CD4-positive, alpha-beta T cell treated with Interleukin-17A for 4 hours (primary cell): ENCODE measurements around the gene NTPCR.
A peak's percentile ranks its signal among the peaks of the same experiment; 100 is the strongest.

Experiments
- DNase-seq: peaks from one replicate; pipeline ENCODE4 v3.0.0-alpha.2; 2020; ENCODE audit warnings: mixed read lengths

Gene NTPCR

DNA sequence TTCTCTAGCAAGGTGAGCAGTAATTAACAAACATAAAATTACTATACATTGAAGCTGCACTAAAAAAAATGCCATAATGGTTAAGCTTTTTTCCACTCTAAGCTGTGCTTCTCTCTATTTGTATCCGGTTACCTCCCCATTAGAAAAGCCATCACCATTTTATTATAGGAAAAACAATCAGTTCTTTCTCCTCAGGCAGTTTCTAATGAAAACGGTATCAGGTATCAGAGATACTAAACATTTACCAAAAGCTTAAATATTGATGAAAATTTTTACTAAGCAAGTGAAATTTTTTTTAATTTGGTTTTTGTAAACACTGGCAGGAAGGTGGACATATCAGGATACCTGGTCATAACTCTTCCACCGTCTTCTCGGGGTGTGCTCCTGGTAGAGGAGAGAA lies 14.2 kb downstream of the NTPCR start:
- no peak for DNase-seq

DNA sequence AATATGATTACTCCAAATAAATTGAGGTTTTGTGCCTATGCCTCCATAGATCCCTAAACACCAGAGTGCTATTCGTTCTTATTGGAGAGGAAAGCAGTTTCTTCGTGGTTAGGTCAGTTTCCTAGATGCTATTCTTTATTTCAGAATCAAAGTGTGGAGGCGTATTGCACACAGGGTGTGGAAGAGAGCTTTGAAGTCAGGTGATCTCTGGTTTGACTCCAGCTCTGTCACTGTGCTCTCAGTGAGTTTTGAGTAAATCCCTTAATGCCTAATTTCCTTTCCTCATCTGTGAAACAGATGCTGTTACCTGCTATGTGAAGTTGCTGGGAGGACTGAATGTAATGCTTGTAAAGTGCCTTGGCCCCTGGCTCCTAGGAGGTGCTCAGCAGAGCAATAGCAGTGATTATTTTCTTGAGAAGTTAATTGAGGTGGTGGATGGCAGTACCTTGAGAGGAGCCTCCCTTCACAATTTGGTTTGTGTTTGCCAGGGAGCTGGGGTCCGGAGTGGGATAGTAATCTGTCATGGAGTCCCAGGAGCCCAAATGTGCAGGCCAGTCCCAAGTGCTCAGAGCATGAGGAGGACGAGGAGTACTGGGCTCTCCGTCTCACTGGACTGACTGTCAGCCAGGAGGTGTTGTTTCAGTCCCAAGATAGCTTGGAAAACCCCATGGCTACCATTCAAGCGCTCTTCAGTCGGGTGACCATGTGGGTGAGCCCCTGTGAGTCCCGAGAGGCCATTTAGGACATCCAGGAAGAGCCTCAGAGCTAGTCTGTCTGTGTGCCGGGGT lies 14.9 kb downstream of the NTPCR start:
- no peak for DNase-seq

DNA sequence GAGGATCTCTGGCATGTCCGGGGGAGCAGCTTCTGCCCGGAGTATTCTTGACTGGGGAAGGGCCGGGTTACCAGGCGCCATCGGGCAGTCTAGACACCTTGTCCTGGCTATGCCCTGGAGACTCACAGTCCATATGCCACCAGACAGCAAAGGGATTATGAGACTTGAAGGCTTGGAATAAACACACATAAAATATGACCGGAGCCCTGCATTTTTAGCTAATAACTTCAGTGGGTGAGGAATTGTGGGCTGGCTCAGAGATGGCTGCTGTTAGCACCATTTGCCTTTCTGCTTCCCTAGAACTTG lies 15.5 kb downstream of the NTPCR start:
- no peak for DNase-seq

DNA sequence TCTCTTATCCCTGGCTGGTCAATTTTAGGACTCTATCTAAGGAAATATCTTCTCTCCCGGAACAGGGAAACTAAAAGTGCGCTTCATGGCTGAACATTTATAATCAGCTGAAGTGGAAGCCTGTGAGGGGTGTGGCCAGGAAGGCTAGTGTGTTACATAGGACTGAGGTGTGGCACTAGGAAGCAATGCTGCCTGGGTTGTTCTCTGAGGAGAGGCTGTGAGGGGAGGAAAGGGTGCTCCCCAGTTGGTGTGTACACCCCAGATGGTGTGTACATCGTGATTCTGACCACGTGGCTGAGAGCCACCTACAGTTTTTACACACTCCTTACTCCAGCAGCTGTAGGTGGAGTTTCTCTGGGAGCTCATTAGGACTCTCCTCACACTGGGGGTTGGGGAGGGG lies 16.3 kb downstream of the NTPCR start:
- DNase-seq: no peak

DNA sequence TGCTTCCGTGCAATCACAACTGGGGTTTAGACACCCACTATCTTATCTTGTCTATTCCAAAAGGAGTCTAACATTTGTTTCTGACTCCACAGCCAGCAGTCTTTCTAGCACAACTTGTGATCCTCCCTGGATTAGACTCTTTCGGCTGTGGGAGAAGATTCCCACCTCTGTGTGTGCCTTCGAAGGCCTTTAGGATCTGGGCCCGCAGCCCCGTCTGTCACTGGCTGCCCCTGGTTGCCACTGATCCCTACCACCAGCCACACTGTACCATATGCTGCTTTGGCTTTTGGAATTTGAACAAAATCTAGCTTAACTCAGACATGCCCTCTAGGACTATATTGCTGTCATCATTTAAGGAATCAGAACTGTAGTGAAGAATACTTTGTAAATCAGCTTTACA lies 18.0 kb downstream of the NTPCR start:
- no peak for DNase-seq

DNA sequence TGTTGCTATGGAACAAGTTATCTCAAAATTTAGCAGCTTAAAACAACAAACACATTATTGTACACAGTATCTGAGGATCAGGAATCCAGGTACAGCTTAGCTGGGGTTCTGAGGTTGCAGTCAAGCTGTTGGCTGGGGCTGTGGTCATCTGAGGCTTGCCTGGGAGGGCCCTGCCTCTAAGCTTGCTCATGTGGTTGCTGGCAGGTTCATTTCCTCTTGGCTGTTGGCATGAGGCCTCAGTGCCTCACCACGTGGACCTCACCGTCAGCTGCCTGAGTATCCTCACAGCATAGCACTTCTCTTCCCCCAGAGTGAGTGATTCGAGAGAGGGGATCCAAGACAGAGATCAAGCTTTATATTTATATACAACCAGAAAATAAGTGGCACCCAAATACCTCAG lies 18.6 kb downstream of the NTPCR start:
- no peak for DNase-seq

DNA sequence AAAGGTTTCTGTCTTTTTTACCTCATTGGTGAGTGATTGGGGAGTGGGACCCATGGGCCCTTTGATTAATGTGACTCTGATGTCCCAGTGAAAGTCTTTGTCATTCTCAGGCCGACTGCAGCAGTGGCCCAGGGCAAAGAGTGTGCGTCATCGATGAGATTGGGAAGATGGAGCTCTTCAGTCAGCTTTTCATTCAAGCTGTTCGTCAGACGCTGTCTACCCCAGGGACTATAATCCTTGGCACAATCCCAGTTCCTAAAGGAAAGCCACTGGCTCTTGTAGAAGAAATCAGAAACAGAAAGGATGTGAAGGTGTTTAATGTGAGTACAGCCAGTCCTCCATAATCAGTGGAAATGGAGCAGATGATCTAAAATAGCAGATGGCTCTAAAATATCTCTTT lies 19.4 kb downstream of the NTPCR start:
- no peak for DNase-seq

DNA sequence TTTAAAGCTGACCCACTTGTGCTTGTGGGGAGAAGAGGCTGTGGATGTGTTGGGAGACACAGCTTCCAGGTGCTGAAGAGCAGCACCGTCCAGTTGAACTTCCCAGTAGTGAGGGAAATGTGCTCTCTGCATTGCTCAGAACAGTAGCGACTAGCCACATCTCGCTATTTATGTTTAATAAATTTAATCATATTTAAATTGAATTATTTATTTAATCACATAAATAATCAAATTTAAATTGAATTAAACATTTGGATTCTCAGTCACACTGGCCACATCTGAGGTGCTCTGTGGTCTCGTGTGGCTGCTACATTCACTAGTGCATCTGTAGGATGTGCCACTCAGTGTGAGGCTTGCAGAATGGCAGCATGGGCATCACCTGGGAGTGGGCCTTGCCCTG lies 20.1 kb downstream of the NTPCR start:
- DNase-seq: no peak

DNA sequence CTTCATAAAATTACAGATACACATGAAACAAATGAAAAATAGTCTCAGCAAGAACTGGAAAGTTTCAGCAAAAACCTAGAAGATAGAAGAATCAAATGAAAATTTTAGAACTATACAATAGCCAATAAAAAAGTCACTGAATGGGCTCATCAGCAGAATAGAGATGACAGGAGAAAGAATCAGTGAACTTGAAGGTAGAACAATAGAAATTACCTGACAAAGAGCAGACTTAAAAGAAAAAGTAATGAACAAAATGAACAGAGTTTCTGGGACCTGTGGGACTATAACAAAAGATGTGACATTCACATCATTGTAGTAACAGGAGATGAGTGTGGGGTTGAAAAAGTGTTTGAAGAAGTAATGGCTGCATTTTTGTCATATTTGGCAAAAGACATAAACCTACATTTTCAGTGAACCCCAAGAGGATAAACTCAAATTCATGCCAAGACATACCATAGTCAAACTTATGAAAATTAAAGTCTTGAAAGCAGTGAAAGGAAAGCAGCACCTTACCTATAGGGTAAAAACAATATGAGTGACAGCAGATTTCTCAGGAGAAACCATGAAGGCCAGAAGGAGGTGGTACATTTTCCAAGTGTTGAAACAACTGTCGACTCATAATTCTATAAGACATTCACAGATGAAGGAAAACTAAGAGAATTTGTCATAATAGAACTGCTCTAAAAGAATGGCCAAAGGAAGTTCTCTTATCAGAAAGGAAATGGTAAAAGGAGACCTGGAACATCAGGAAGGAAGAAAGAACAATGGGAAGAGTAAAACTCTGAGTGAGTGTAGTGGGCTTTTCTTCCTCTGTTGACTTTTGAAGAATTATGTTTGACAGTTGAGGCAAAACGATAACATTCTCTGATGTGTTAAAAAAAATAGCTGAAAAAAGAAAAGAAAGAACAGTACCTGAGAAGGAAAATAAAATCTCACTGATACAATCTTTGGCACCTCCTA lies 23.5 kb downstream of the NTPCR start:
- DNase-seq: no peak

DNA sequence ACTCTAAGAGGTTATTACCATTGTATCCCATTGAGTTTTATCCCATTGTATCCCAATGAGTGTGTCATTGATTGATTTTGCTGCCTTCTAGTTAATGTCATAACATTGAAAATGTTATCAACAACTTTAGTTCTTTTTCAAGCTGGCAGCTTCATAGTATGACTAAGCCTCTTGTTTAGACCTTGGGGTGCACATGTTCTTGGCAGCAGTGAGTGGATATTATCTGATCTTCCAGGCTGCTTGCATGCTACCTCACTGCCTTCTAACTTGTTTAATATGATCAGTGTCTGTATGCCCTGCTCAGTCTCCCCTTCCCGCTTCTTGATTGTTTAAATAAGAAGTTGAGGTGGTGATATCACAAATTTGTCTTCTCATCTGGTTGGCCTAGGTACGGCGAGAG lies 24.6 kb downstream of the NTPCR start:
- DNase-seq: no peak

DNA sequence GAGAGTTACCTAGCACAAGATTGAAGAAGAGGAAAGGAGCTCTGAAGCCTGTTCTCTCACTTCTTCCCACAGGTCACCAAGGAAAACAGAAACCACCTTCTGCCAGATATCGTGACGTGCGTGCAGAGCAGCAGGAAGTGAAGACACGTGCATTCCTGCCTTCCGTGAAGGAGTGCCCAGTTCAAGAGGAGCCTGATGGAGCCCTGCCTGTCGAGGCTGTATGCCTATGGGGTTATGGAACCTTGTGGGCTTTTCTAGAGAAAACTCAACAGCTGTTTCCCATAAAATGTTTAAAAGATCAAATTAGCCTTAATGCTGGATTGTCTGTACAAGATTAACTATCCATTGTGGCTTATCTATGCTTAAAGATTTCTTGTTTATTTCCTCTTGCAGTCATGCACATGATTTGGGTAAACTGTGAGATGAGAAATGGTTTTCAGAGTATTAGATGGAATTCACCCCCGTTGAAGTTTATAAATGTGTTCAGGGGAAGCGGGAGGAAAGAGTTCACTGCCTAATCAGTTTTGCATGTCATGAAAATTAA lies 27.8 kb downstream of the NTPCR start:
- DNase-seq: peak; percentile 40

DNA sequence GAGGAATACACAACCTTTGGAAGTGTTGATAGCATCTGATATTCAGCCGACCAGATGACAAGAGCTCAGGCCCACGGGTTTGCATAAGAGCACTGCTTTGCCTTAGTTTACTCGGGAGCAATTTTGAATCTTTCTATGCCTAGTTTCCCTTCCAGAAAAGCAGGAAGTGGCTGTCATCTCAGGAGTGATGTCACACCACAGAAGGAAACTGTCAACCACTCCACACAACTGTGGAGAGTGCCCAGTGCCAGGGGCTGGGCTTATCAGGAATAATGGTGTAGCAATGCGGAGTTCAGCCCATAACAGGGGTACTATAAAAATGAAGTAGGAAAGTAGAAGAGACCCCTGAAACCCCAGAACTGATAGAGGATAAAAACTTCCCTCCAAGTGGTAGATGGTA lies 28.4 kb downstream of the NTPCR start:
- DNase-seq: no peak

DNA sequence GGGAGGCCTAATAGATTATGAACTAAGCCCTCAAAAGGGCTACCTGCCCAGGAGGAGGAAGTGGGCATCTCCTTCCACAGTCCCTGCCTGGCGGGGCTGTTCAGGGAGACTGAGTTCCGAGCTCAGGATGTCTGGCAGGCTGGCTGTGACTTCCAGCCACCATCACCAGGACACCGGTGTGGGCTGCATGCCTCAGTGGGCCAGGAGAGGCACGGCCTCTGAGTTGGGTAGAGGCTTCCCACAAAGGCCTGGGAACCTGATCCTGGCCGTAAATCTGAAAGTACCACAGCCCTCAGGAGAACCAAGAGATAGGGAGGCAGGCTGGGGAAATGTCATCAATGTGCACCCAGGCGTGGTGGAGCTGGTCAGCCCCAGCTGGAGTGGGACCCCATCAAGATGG lies 29.1 kb downstream of the NTPCR start:
- DNase-seq: no peak

DNA sequence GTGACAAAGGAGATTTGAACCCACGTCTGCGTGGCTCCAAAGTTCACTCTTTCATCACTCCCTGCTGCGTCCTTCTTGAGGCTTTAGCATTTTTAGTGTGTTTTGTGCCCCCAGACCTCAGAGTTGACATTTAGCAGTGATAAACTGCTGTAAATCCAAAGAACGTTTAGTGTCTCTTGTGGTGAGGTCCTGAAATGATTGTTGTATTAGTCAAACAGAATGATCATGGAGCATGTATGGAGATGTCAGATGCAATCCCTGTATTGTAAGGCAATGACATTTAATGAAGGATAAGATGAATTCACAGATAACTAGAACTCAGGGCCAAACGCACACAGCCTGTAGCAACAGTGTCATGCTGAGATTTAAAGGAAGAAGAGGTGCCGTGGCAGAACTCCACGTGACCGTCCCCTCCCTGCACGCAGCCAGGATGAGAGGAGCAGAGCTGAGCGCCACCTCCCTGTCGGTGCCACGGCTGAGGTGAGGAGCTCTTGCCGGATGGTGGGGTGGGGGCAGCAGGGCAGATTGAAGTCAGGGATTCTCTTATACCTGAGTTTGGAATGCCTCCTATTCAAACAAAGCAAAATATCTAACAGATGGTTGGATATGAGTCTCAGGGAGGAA lies 30.1 kb downstream of the NTPCR start:
- DNase-seq: no peak

DNA sequence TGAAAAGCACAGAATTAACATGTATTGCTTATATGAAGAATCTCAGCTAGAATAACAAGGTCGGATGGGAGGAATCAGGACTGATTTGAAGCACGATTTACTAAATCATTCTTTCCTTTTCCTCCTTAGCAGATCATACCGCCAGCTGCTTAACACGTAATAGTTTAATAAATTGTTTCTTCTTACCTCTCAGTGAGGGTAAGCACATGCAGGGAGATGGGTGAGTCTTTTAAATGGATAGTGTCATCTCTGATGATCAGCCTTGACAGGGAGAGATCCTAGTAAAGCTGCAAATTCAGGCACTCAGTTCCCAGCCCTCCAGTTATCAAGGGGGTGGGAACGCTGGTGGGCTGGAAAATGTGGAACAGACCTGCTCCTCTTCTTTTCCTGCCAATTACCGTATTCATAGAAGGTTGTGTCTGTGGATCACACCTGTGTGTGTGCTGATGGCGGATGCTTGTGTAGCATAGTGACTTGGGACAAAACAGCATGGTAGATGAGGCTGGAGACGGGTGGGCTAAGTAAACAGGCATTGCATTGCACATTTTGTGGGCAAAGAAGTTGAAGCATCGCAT lies 30.7 kb downstream of the NTPCR start:
- DNase-seq: no peak

DNA sequence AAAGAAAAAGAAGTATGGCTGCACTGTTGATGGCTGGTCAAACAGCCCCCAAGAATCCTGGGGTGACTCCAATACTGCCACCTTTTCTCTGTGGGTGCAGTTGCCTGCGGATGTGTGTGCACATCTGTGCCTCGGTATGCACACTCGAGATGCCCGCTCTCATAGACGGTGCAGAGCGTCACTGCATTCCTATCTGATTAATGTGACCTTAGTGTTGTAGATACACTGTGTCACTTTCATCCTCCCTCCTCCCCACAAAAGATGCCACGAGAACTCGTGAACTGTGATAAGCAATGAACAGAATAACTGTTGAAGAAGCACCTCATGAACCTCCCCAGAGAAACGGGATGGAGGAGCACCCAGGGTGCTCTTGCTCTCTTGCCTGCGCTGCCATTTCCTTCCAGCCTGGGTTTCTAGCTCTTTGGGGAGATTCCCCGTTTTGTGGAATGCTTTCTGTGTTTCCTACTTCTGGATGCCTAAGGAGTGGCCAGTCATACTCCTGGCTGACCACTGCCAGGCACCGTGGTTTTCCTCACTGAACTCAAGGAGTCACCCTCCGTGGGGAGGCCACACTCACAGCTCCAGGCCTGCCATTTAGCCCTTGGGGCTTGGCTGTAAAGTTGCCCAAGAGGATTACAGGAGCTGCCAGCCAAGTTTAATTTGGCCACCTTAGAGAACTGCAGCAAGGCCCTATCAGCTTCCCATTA lies 32.0 kb downstream of the NTPCR start:
- no peak for DNase-seq

DNA sequence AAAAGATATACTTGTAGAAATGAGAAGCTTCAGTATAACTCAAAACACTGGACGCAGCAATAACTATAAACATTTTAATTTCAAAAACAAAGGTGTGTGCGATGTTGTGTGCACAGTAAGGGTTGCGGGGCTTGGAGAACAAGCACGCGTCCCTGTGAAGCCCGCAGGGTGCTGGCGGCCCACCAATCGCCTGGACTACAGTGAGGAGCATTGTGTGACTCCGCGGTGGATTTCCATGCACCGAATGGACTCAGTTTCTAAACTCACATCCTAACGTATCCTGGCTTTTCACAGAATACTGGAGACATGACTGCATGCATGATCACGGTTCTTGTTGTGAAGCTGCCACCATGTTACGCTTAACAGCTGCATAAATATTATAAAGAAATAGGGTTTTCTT lies 33.0 kb downstream of the NTPCR start:
- no peak for DNase-seq

DNA sequence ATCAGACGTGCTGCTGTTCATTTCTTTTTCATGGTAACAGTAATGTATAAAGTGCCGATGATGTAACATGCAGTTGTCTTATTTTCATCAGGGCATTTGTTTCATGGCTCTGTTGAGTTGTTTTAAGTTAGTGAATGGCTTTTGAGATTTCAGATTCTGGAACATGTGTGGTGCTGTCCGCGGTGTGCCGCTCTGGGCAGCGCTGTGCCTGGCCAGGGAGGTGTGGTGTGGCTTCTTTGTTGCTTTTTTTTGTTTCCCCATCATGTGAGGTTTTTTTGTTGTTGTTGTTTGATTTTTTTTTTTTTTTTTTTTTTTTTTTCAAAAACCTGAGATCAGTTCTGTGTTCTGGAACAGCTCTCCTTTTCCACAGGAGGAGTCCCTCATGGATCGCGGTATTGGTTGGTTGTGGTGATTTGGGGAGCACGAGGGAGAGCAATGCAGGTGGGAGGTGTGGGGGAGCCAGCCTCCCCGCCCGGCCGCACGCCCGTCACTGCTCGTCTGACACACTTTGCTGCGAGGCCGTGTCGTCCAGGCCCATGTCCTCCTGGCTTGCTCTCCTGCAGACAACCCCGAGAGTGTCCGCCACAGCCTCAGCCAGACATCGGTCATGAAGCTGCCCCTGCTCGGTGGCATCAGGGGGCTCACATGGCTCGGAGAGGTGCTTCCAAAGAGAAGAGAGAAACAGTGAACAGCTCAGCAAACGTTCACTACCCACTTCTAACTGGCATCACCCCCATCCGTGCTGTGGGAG lies 33.6 kb downstream of the NTPCR start:
- DNase-seq: no peak

DNA sequence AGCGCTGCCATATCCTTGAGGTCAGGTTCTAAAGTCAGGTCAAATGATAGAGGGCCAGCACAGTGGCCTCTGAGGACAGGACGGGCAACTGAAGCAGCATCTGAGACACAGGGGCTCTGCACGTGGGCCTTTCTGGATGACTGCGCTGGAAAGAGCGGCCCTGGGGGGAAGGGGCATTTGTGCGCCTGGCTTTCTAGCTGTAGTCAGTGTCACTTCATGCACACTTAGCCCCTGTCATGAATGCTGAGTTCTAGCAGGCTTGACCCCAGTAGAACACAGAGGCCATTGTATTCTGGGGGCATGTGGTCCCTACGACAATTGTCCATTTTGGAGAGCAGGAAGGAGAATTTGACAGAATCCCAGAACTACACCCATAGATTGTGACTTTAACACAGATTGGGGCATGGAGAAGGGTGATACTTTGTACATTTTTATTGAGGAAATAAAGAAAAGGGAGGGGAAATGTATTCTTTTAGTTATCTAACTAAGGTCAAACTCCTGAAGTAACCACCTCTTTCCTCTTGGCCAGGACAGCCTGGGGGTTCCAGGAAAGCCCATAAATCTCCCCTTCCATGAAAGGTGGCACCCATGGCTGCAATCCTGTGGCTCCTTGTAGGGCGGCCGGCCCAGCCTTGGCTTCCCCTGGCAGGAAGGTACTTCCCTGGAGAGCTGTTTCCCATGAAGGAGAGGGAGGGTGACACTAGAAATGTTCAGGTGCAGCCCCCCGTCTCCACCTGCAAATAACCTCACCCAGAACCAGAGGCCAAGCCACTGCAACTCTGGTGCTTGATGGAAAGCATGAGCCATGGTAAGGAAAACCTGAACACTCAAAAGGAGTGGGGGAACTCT lies 34.4 kb downstream of the NTPCR start:
- DNase-seq: no peak

DNA sequence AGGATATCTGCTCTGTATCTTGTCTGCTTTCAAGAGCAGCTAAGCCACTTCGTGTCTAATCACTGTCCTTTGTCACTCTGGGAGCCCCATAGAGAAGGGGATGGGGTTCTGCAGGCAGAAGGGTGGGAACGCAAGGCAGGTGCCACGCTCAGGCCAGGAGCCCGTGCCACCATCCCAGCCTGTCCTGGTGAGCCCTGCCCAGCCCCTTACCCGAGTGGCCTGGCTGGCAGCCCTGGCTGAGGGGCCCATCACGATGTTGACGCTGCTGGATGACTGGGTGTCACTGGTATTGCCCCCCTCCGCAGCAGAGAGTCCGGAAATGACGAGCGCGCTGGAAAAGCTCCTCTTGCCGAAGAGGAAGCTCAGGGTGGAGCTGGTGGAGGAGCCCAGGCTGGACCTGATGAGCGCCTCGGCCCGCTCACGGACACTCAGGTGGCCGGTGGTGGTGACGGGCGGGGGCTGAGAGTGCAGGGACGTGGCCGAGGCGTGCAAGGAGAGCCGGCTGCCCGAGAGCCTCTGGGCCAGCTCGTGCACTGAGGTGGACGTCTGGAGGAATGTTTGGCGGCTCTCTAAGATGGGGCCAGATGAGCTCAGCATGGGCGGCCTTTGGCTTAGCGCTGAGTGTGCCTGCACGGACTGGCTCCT lies 35.6 kb downstream of the NTPCR start:
- DNase-seq: no peak
